Trophoblast cell (in vitro differentiated cells and primary cell): ENCODE data around the gene TMOD1.

Experiments used
- DNase-seq, 2 donors: peaks; one replicate each; pipeline ENCODE4 v3.0.0-alpha.2; 2016
- H2AFZ ChIP-seq: 2 replicates; pipeline ENCODE4 v1.6.1; 2013; ENCODE audit warnings: low read length, moderate library complexity, mild to moderate bottlenecking; ENCODE audit not compliant: insufficient read depth, poor library complexity
- H2AK5ac ChIP-seq: 2 replicates; pipeline ENCODE4 v1.6.1; 2013; ENCODE audit warnings: mild to moderate bottlenecking, low read length
- H2BK120ac ChIP-seq: 2 replicates; pipeline ENCODE4 v1.6.1; 2013; ENCODE audit warnings: low read length, mild to moderate bottlenecking, moderate library complexity; ENCODE audit not compliant: insufficient read depth, poor library complexity
- H2BK12ac ChIP-seq: 2 replicates; pipeline ENCODE4 v1.6.1; 2013; ENCODE audit warnings: mild to moderate bottlenecking, low read length, moderate library complexity
- H2BK5ac ChIP-seq: 2 replicates; pipeline ENCODE4 v1.6.1; 2013; ENCODE audit warnings: low read length, low read depth, moderate library complexity, mild to moderate bottlenecking; ENCODE audit not compliant: poor library complexity
- H3K14ac ChIP-seq: 2 replicates; pipeline ENCODE4 v1.6.1; 2013; ENCODE audit warnings: mild to moderate bottlenecking, low read length
- H3K18ac ChIP-seq: 2 replicates; pipeline ENCODE4 v1.6.1; 2013; ENCODE audit warnings: mild to moderate bottlenecking, low read length
- H3K23ac ChIP-seq: 2 replicates; pipeline ENCODE4 v1.6.1; 2013; ENCODE audit warnings: low read length
- H3K27ac ChIP-seq: 2 replicates; pipeline ENCODE4 v1.5.1; 2013; ENCODE audit warnings: low read depth, mild to moderate bottlenecking, inconsistent platforms, low read length, moderate library complexity
- H3K27me3 ChIP-seq: 2 replicates; pipeline ENCODE4 v1.6.1; 2013; ENCODE audit warnings: inconsistent platforms, mild to moderate bottlenecking, low read length, moderate library complexity; ENCODE audit not compliant: insufficient read depth
- H3K36me3 ChIP-seq, 2 experiments: 1 replicate in 1 of 2; 2 replicates in 1 of 2; pipeline ENCODE4 v1.6.1; 2013; ENCODE audit warnings: low read length in 2 of 2, mild to moderate bottlenecking in 2 of 2, moderate library complexity in 1 of 2; ENCODE audit not compliant: insufficient read depth in 2 of 2, control insufficient read depth in 1 of 2
- H3K4ac ChIP-seq: 2 replicates; pipeline ENCODE4 v1.6.1; 2013; ENCODE audit warnings: low read depth, mild to moderate bottlenecking, low read length, moderate library complexity
- H3K4me1 ChIP-seq, 2 experiments: 1 replicate in 1 of 2; 2 replicates in 1 of 2; pipeline ENCODE4 v1.6.1; 2013; ENCODE audit warnings: low read length in 2 of 2, mild to moderate bottlenecking in 2 of 2, moderate library complexity in 1 of 2; ENCODE audit not compliant: insufficient read depth in 2 of 2, control insufficient read depth in 1 of 2
- H3K4me2 ChIP-seq: 2 replicates; pipeline ENCODE4 v1.6.1; 2013; ENCODE audit warnings: inconsistent platforms, mild to moderate bottlenecking, low read length, moderate library complexity
- H3K4me3 ChIP-seq: 2 replicates; pipeline ENCODE4 v1.5.1; 2013; ENCODE audit warnings: mild to moderate bottlenecking, low read depth, low read length, inconsistent platforms
- H3K79me1 ChIP-seq: one replicate; pipeline ENCODE4 v1.6.1; 2013; ENCODE audit warnings: low read length
- H3K79me2 ChIP-seq: 2 replicates; pipeline ENCODE4 v1.6.1; 2013; ENCODE audit warnings: low read length, mild to moderate bottlenecking; ENCODE audit not compliant: control insufficient read depth, insufficient read depth, poor library complexity
- H3K9ac ChIP-seq: 2 replicates; pipeline ENCODE4 v1.6.1; 2013; ENCODE audit warnings: mild to moderate bottlenecking, low read length
- H3K9me3 ChIP-seq: 2 replicates; pipeline ENCODE4 v1.6.1; 2013; ENCODE audit warnings: low read depth, mild to moderate bottlenecking, control low read depth, inconsistent platforms, low read length; ENCODE audit not compliant: insufficient read depth
- H4K12ac ChIP-seq: 2 replicates; pipeline ENCODE4 v1.6.1; 2013; ENCODE audit warnings: low read depth, mild to moderate bottlenecking, low read length, moderate library complexity
- H4K8ac ChIP-seq: 2 replicates; pipeline ENCODE4 v1.6.1; 2013; ENCODE audit warnings: low read depth, mild to moderate bottlenecking, low read length, moderate library complexity
- H4K91ac ChIP-seq: one replicate; pipeline ENCODE4 v1.6.1; 2013; ENCODE audit warnings: low read depth, mild to moderate bottlenecking, low read length, moderate library complexity
- whole genome bisulfite sequencing: extraction: QIAGEN DNeasy Blood & Tissue Kit; methylation state at CpG from one replicate; pipeline ENCODE4 v1.1.7; 2013; ENCODE audit warnings: missing lambda C conversion rate; ENCODE audit not compliant: insufficient read length, insufficient coverage; ENCODE audit errors: extremely low coverage; 5-methylcytosine and 5-hydroxymethylcytosine counted together

The TMOD1 gene

GRCh38 chr9:97508852-97509251 lies 7.4 kb downstream of the TMOD1 start:
- Histone ChIP-seq H2BK5ac (no peak overlapping the region), H3K4ac (no peak overlapping the region), H3K27me3 (peaks cover 8% of the 10 kb centered on the region), H4K12ac (no peak overlapping the region), H3K14ac (no peak overlapping the region), H3K4me2 (no peak overlapping the region), H3K4me3 (no peak overlapping the region), H3K36me3 (no peaks in the 10 kb centered on the region), H2AFZ (no peak overlapping the region), H2BK12ac (no peak overlapping the region), H3K79me2 (no peaks in the 10 kb centered on the region), H3K4me1 (no peaks in the 10 kb centered on the region), H3K9ac (no peak overlapping the region), H3K18ac (no peak overlapping the region), H4K8ac (no peak overlapping the region), H2AK5ac (no peak overlapping the region), H2BK120ac (no peak overlapping the region), H3K23ac (no peak overlapping the region), H3K9me3 (peaks cover 2% of the 10 kb centered on the region), H3K27ac (no peak overlapping the region), H4K91ac (no peak overlapping the region), H3K79me1 (no peaks in the 10 kb centered on the region)
- no peak for DNase-seq
- WGBS: no CpG with 5 or more reads among the region's 4 CpGs

GRCh38 chr9:97510797-97511654 lies 9.6 kb downstream of the TMOD1 start:
- no peaks in the 10 kb centered on the region for H3K36me3 ChIP-seq
- no peak overlapping the region for H2AFZ ChIP-seq
- DNase-seq: no peak
- no peak overlapping the region for H2BK12ac ChIP-seq
- H3K4me3 ChIP-seq: no peak overlapping the region
- H3K79me1 ChIP-seq: no peaks in the 10 kb centered on the region
- no peak overlapping the region for H3K4ac ChIP-seq
- H2BK5ac ChIP-seq: no peak overlapping the region
- no peak overlapping the region for H3K27ac ChIP-seq
- H4K12ac ChIP-seq: no peak overlapping the region
- peaks cover 2% of the 10 kb centered on the region for H3K9me3 ChIP-seq
- no peaks in the 10 kb centered on the region for H3K27me3 ChIP-seq
- no peaks in the 10 kb centered on the region for H3K79me2 ChIP-seq
- no peak overlapping the region for H3K14ac ChIP-seq
- H2BK120ac ChIP-seq: no peak overlapping the region
- no peak overlapping the region for H3K23ac ChIP-seq
- no peak overlapping the region for H3K4me2 ChIP-seq
- no peak overlapping the region for H2AK5ac ChIP-seq
- H3K4me1 ChIP-seq: peaks cover 0 to 3% of the 10 kb centered on the region in 2 experiments
- H3K18ac ChIP-seq: no peak overlapping the region
- no CpG with 5 or more reads among the region's 10 CpGs for WGBS
- no peak overlapping the region for H3K9ac ChIP-seq
- H4K91ac ChIP-seq: no peak overlapping the region
- H4K8ac ChIP-seq: no peak overlapping the region

GRCh38 chr9:97511655-97512427 lies 10.4 kb downstream of the TMOD1 start:
- no peak overlapping the region for H2BK12ac ChIP-seq
- no peak overlapping the region for H3K14ac ChIP-seq
- H3K4me2 ChIP-seq: no peak overlapping the region
- H4K91ac ChIP-seq: no peak overlapping the region
- H3K4me3 ChIP-seq: no peak overlapping the region
- DNase-seq: no peak
- H3K36me3 ChIP-seq: no peaks in the 10 kb centered on the region
- H3K4me1 ChIP-seq: peaks cover 0 to 3% of the 10 kb centered on the region in 2 experiments
- H3K9me3 ChIP-seq: peaks cover 2% of the 10 kb centered on the region
- H4K8ac ChIP-seq: no peak overlapping the region
- no peak overlapping the region for H3K4ac ChIP-seq
- no peak overlapping the region for H3K27ac ChIP-seq
- H2BK120ac ChIP-seq: no peak overlapping the region
- no peaks in the 10 kb centered on the region for H3K27me3 ChIP-seq
- no peak overlapping the region for H2AFZ ChIP-seq
- no CpG with 5 or more reads among the region's 6 CpGs for WGBS
- no peak overlapping the region for H2BK5ac ChIP-seq
- H3K9ac ChIP-seq: no peak overlapping the region
- no peak overlapping the region for H3K23ac ChIP-seq
- H3K18ac ChIP-seq: no peak overlapping the region
- H2AK5ac ChIP-seq: no peak overlapping the region
- no peak overlapping the region for H4K12ac ChIP-seq
- no peaks in the 10 kb centered on the region for H3K79me1 ChIP-seq
- no peaks in the 10 kb centered on the region for H3K79me2 ChIP-seq

GRCh38 chr9:97512966-97513560 lies 11.6 kb downstream of the TMOD1 start:
- Histone ChIP-seq H3K4me2 (no peak overlapping the region), H3K27ac (no peak overlapping the region), H3K14ac (no peak overlapping the region), H3K18ac (no peak overlapping the region), H4K8ac (no peak overlapping the region), H3K9me3 (peaks cover 2% of the 10 kb centered on the region), H3K9ac (no peak overlapping the region), H2AFZ (no peak overlapping the region), H4K12ac (no peak overlapping the region), H3K4me1 (peaks cover 0 to 3% of the 10 kb centered on the region in 2 experiments), H2AK5ac (no peak overlapping the region), H2BK5ac (no peak overlapping the region), H3K79me2 (no peaks in the 10 kb centered on the region), H2BK120ac (no peak overlapping the region), H2BK12ac (no peak overlapping the region), H3K27me3 (no peaks in the 10 kb centered on the region), H3K36me3 (no peaks in the 10 kb centered on the region), H3K23ac (no peak overlapping the region), H4K91ac (no peak overlapping the region), H3K79me1 (no peaks in the 10 kb centered on the region), H3K4me3 (no peak overlapping the region), H3K4ac (no peak overlapping the region)
- WGBS: no CpG with 5 or more reads among the region's 8 CpGs
- no peak for DNase-seq
